GM23248 (cell line): ENCODE measurements around the gene ORM2. TPM values are rescaled to one million over a fixed set of nuclear protein-coding genes. Genes with fewer than 3 reads are reported as not detected.
A peak's percentile ranks its signal among the peaks of the same experiment; 100 is the strongest.

Source experiments
- DNase-seq: peaks from one replicate; pipeline ENCODE4 v3.0.0-alpha.2; 2015
- H2AFZ ChIP-seq: fragments of 200-600 bp; sonication (generic); 2 replicates; pipeline ENCODE4 v1.6.1; 2016; ENCODE audit warnings: antibody characterized with exemption
- H3F3A ChIP-seq: fragments of 200-600 bp; sonication (generic); 2 replicates; pipeline ENCODE4 v1.6.1; 2016; ENCODE audit warnings: mild to moderate bottlenecking, antibody characterized with exemption, mixed run types; ENCODE audit not compliant: insufficient read depth
- H3K27ac ChIP-seq: fragments of 200-600 bp; sonication (generic); 2 replicates; pipeline ENCODE4 v1.5.1; 2016; ENCODE audit warnings: mild to moderate bottlenecking
- H3K27me3 ChIP-seq: fragments of 200-600 bp; sonication (generic); replicated peaks from 2 replicates; pipeline ENCODE4 v1.6.1; 2016; ENCODE audit warnings: mild to moderate bottlenecking; ENCODE audit not compliant: insufficient read depth
- H3K36me3 ChIP-seq: fragments of 200-600 bp; sonication (generic); 2 replicates; pipeline ENCODE4 v1.6.1; 2016; ENCODE audit warnings: low read depth, mild to moderate bottlenecking
- H3K4me1 ChIP-seq: fragments of 200-600 bp; sonication (generic); 2 replicates; pipeline ENCODE4 v1.6.1; 2016; ENCODE audit warnings: mild to moderate bottlenecking; ENCODE audit not compliant: insufficient read depth
- H3K4me2 ChIP-seq: fragments of 200-600 bp; sonication (generic); one replicate; pipeline ENCODE4 v1.6.1; 2016; ENCODE audit warnings: mild to moderate bottlenecking; ENCODE audit not compliant: unreplicated experiment
- H3K4me3 ChIP-seq: fragments of 200-600 bp; sonication (generic); 2 replicates; pipeline ENCODE4 v1.5.1; 2016; ENCODE audit warnings: mild to moderate bottlenecking
- H3K79me2 ChIP-seq: fragments of 200-600 bp; sonication (generic); 2 replicates; pipeline ENCODE4 v1.6.1; 2016; ENCODE audit warnings: mild to moderate bottlenecking; ENCODE audit not compliant: insufficient read depth
- H3K9ac ChIP-seq: fragments of 200-600 bp; sonication (generic); 2 replicates; pipeline ENCODE4 v1.6.1; 2016; ENCODE audit warnings: mild to moderate bottlenecking
- H3K9me2 ChIP-seq: fragments of 200-600 bp; sonication (generic); 2 replicates; pipeline ENCODE4 v1.6.1; 2016; ENCODE audit warnings: mixed run types, mild to moderate bottlenecking, moderate library complexity; ENCODE audit not compliant: insufficient read depth
- H3K9me3 ChIP-seq: fragments of 200-600 bp; sonication (generic); one replicate; pipeline ENCODE4 v1.6.1; 2017; ENCODE audit warnings: low read depth
- H4K20me1 ChIP-seq: fragments of 200-600 bp; sonication (generic); 2 replicates; pipeline ENCODE4 v1.6.0; 2016; ENCODE audit not compliant: insufficient read depth
- EZH2 ChIP-seq: fragments of 200-600 bp; sonication (generic); IDR thresholded peaks from 2 replicates; pipeline ENCODE4 v1.6.1; 2018; ENCODE audit warnings: antibody characterized with exemption, mild to moderate bottlenecking; ENCODE audit not compliant: insufficient read depth, poor library complexity, severe bottlenecking
- EZH2phosphoT487 ChIP-seq: fragments of 200-600 bp; sonication (generic); IDR thresholded peaks from 2 replicates; pipeline ENCODE4 v1.6.1; 2018; ENCODE audit warnings: antibody characterized with exemption, moderate library complexity, mild to moderate bottlenecking, low read depth; ENCODE audit not compliant: insufficient read depth
- whole genome bisulfite sequencing, 2 experiments: methylation state at CpG; one replicate each; pipeline ENCODE4 v1.1.6; 2015 to 2017; ENCODE audit warnings: low lambda C conversion rate in 2 of 2, low coverage in 1 of 2; ENCODE audit errors: missing lambda C conversion rate in 2 of 2; 5-methylcytosine and 5-hydroxymethylcytosine counted together
- in situ Hi-C: fragments of 300-500 bp; cut with MboI; formaldehyde crosslinking; loops from 2 replicates; pipeline ENCODE4 v1.15.0; 2020
- polyA plus RNA-seq: library from polyadenylated mRNA; unstranded; fragments of >200 nt; fragmentation: Nextera tagmentation; extraction: Ambion mirVana; gene quantifications from 2 replicates; pipeline ENCODE4 v1.2.1, GENCODE V29; 2016
- total RNA-seq: library from RNA; depleted of rRNA; stranded (reverse); fragments of >200 nt; shearing (Covaris generic); gene quantifications from 2 replicates; pipeline ENCODE4 v1.2.3, GENCODE V29; 2014

The ORM2 gene
- total and polyA plus RNA-seq, 2 experiments from 2014 or later: not detected

GRCh38 chr9:114341991-114342390 is 12.3 kb downstream of the ORM2 start:
- no peak overlapping the region for H2AFZ ChIP-seq
- 88 to 89% methylated on average over 4 of the region's 4 CpGs for WGBS, 2 experiments
- H4K20me1 ChIP-seq: no peaks in the 10 kb centered on the region
- no peaks in the 10 kb centered on the region for H3K9me2 ChIP-seq
- H3F3A ChIP-seq: no peaks in the 10 kb centered on the region
- H3K27me3 ChIP-seq: no peaks in the 10 kb centered on the region
- H3K4me3 ChIP-seq: no peak overlapping the region
- no peak overlapping the region for H3K27ac ChIP-seq
- H3K79me2 ChIP-seq: no peaks in the 10 kb centered on the region
- no peak overlapping the region for H3K9ac ChIP-seq
- H3K36me3 ChIP-seq: peaks cover 22% of the 10 kb centered on the region; the same call in 1 of the 2 replicates
- no peaks in the 10 kb centered on the region for H3K9me3 ChIP-seq
- DNase-seq: no peak
- no peaks in the 10 kb centered on the region for H3K4me1 ChIP-seq
- no peak for TF ChIP-seq EZH2
- in situ Hi-C loops: no loop called here
- H3K4me2 ChIP-seq: no peak overlapping the region

DNA sequence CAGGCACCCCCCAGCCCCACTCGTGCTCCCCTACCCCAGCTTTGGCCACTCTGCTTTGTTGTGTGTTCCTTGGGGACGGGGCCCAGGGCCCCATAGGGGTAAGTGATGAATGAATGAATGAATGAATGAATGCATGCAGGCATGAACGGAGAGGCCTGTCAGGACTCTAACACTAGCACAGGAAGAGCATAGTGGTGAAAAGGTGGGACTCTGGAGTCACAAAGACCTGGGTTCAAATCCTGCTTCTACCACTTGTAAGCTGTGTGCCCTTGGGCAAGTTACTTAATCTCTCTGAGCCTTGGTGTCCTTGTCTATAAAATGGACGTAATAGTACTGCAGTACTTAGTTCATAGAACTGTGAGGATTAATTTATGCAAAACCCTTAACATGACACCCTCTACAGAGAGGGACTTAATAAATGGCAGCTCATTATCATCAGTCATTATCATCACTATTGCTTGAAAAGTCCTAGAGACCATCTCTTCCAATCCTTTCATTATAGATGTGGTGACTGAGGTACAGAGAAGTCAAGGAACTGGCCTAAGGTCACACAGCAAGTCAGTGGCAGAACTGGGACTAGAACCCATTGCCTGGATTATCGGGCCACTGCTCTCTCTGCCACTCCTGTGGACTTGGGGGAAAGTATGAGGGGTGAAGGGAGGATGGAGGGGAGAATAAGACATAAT is 13.2 kb downstream of the ORM2 start:
- 95 to 98% methylated on average over 5 of the region's 5 CpGs for WGBS, 2 experiments
- Histone ChIP-seq H2AFZ (no peak overlapping the region), H3K79me2 (no peaks in the 10 kb centered on the region), H3K9ac (no peak overlapping the region), H4K20me1 (no peaks in the 10 kb centered on the region), H3K36me3 (peaks cover 23% of the 10 kb centered on the region; the same call in 1 of the 2 replicates), H3K4me2 (no peak overlapping the region), H3F3A (no peaks in the 10 kb centered on the region), H3K9me3 (no peaks in the 10 kb centered on the region), H3K4me3 (no peak overlapping the region), H3K27me3 (no peaks in the 10 kb centered on the region), H3K4me1 (no peaks in the 10 kb centered on the region), H3K9me2 (no peaks in the 10 kb centered on the region), H3K27ac (no peak overlapping the region)
- in situ Hi-C loops: no loop called here
- TF ChIP-seq EZH2phosphoT487 (no peak), EZH2 (no peak)
- DNase-seq: no peak

DNA sequence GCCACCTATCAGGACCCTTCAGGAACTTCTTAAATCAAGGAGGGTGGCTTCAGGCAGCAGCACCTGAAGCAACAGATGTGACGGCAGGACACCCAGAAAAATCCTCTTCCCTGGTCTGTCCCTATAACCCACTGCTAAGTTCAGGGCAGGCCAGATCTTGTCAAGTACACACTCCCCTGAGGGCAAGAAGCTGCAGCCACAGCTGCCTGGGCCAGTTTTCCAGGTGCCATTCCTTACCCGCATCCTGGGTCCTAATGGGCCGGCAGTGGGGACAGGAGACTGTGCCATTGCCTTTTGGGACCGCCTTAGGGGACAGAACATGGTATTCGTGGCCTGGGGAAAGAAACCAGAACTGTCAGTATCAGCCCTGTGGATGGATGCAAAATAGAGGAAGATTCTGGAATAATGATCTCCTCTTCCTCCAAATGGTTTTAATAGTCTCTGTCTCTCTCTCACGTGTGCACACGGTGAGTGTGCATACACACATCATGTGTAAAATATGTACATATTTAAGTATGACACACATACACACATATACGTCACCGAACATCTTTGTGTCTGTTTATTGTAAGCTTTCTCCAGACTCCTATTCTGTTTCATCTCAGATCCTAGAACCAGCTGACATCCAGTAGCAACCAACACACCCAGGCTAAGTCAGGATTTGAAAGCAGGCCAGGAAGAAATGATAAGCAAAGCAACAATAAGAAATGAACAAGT is 14.0 kb downstream of the ORM2 start:
- H4K20me1 ChIP-seq: no peaks in the 10 kb centered on the region
- DNase-seq: peak; percentile 31
- WGBS, 2 experiments: 82 to 92% methylated on average over 9 of the region's 9 CpGs
- H3K9me2 ChIP-seq: no peaks in the 10 kb centered on the region
- H3K27me3 ChIP-seq: no peaks in the 10 kb centered on the region
- TF ChIP-seq EZH2 (no peak), EZH2phosphoT487 (no peak)
- no peak overlapping the region for H3K9ac ChIP-seq
- no peaks in the 10 kb centered on the region for H3K9me3 ChIP-seq
- no peak overlapping the region for H2AFZ ChIP-seq
- no peak overlapping the region for H3K4me2 ChIP-seq
- H3K36me3 ChIP-seq: peaks cover 23% of the 10 kb centered on the region; the same call in 1 of the 2 replicates
- no peaks in the 10 kb centered on the region for H3K79me2 ChIP-seq
- H3K4me3 ChIP-seq: no peak overlapping the region
- H3K27ac ChIP-seq: no peak overlapping the region
- 0 out of 2 replicates have a peak, but pooled peaks cover 6% of the 10 kb centered on the region for H3F3A ChIP-seq
- in situ Hi-C loops: no loop called here
- peaks cover 4% of the 10 kb centered on the region for H3K4me1 ChIP-seq

GRCh38 chr9:114344188-114344566 is 14.5 kb downstream of the ORM2 start:
- WGBS, 2 experiments: 89 to 91% methylated on average over 10 to 11 of the region's 11 CpGs
- DNase-seq: no peak
- Histone ChIP-seq H3K9ac (no peak overlapping the region), H3K4me3 (no peak overlapping the region), H3K9me2 (no peaks in the 10 kb centered on the region), H2AFZ (no peak overlapping the region), H3K79me2 (no peaks in the 10 kb centered on the region), H3K27me3 (no peaks in the 10 kb centered on the region), H3F3A (peaks cover 8% of the 10 kb centered on the region; the same call in 1 of the 2 replicates), H3K4me1 (peaks cover 8% of the 10 kb centered on the region), H4K20me1 (no peaks in the 10 kb centered on the region), H3K27ac (no peak overlapping the region), H3K9me3 (no peaks in the 10 kb centered on the region), H3K4me2 (no peak overlapping the region), H3K36me3 (peaks cover 23% of the 10 kb centered on the region; the same call in 1 of the 2 replicates)
- TF ChIP-seq EZH2: no peak
- TF ChIP-seq EZH2phosphoT487: no peak
- in situ Hi-C loops: no loop called here
